OCI-LY1 (cell line): ENCODE results near the gene CXXC4.

ENCODE experiments used
- H2AFZ ChIP-seq: fragments of 200-600 bp; sonication (generic), shearing (Covaris generic); 2 replicates; pipeline ENCODE4 v1.6.0; 2014; ENCODE audit warnings: antibody characterized with exemption, mild to moderate bottlenecking, low read length
- H3F3A ChIP-seq: fragments of 200-600 bp; sonication (generic), shearing (Covaris generic); 2 replicates; pipeline ENCODE4 v1.6.0; 2014; ENCODE audit warnings: mild to moderate bottlenecking, antibody characterized with exemption, low read length, moderate library complexity; ENCODE audit not compliant: insufficient read depth
- H3K27ac ChIP-seq: fragments of 200-600 bp; sonication (generic); 2 replicates; pipeline ENCODE4 v1.5.1; 2014; ENCODE audit warnings: low read length, mixed run types, mild to moderate bottlenecking, low read depth; ENCODE audit not compliant: poor library complexity, severe bottlenecking
- H3K27me3 ChIP-seq: fragments of 200-600 bp; sonication (generic); 2 replicates; pipeline ENCODE4 v1.6.0; 2014; ENCODE audit warnings: antibody characterized with exemption, mild to moderate bottlenecking, low read length, moderate library complexity; ENCODE audit not compliant: insufficient read depth
- H3K36me3 ChIP-seq: fragments of 200-600 bp; sonication (generic); 2 replicates; pipeline ENCODE4 v1.6.1; 2014; ENCODE audit warnings: mild to moderate bottlenecking, antibody characterized with exemption, low read length, moderate library complexity, mixed read lengths; ENCODE audit not compliant: insufficient read depth
- H3K4me1 ChIP-seq: fragments of 200-600 bp; sonication (generic); 2 replicates; pipeline ENCODE4 v1.5.1; 2014; ENCODE audit warnings: mild to moderate bottlenecking, low read length, moderate library complexity; ENCODE audit not compliant: insufficient read depth, severe bottlenecking
- H3K4me2 ChIP-seq: fragments of 200-600 bp; sonication (generic), shearing (Covaris generic); 2 replicates; pipeline ENCODE4 v1.6.1; 2014; ENCODE audit warnings: low read length
- H3K4me3 ChIP-seq: fragments of 200-600 bp; sonication (generic); 2 replicates; pipeline ENCODE4 v1.5.1; 2014; ENCODE audit warnings: low read length, low read depth, mild to moderate bottlenecking, mixed read lengths; ENCODE audit not compliant: poor library complexity, severe bottlenecking
- H3K79me2 ChIP-seq: fragments of 200-600 bp; shearing (Covaris generic); 2 replicates; pipeline ENCODE4 v1.6.1; 2016; ENCODE audit warnings: mixed run types, low read length, mixed read lengths; ENCODE audit not compliant: insufficient read depth
- H3K9ac ChIP-seq: fragments of 200-600 bp; sonication (generic), shearing (Covaris generic); 2 replicates; pipeline ENCODE4 v1.6.1; 2014; ENCODE audit warnings: mild to moderate bottlenecking, low read length, mixed read lengths
- H3K9me2 ChIP-seq: fragments of 200-600 bp; sonication (generic), shearing (Covaris generic); 2 replicates; pipeline ENCODE4 v1.6.1; 2014; ENCODE audit warnings: low read depth, mild to moderate bottlenecking, low read length, mixed read lengths
- H3K9me3 ChIP-seq: fragments of 200-600 bp; shearing (Covaris generic); 2 replicates; pipeline ENCODE4 v1.6.1; 2014; ENCODE audit warnings: low read length, mixed read lengths
- H4K20me1 ChIP-seq: fragments of 200-600 bp; sonication (generic), shearing (Covaris generic); 2 replicates; pipeline ENCODE4 v1.6.0; 2016; ENCODE audit warnings: mild to moderate bottlenecking, low read length; ENCODE audit not compliant: insufficient read depth
- EZH2 ChIP-seq: fragments of 200-600 bp; sonication (generic), shearing (Covaris generic); IDR thresholded peaks from 2 replicates; pipeline ENCODE4 v1.8.0; 2017; ENCODE audit warnings: borderline replicate concordance, mixed run types, mild to moderate bottlenecking, antibody characterized with exemption, low read length, moderate library complexity, mixed read lengths
- TF ChIP-seq, protein P1 (sequence below): fragments of 200-600 bp; sonication (generic), shearing (Covaris generic); IDR thresholded peaks from 2 replicates; pipeline ENCODE4 v1.5.1; 2017; ENCODE audit warnings: mild to moderate bottlenecking, antibody characterized with exemption, low read length, moderate library complexity, mixed read lengths

The CXXC4 gene

DNA sequence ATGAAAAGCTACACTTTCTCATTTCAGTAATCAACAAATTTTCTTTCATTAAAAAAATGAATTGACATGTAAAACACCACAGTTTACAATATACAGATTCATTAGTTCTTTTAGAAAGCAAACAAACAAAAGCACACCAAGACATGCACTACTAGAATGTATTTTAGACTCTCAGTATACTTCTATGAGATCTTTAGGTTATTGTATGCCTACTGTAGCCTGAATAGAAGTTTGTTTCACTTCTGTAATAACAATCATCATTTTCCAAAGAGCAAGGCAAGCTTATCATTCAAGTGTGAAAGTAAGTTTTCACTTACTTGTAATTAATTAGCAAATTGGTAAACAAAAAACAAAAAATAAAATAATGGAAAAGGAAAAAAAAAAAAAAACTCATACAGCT is 24.9 kb downstream of the CXXC4 start:
- Histone ChIP-seq H3K27me3 (no peaks in the 10 kb centered on the region), H3K36me3 (no peaks in the 10 kb centered on the region), H3F3A (no peaks in the 10 kb centered on the region), H4K20me1 (no peaks in the 10 kb centered on the region), H3K4me2 (no peak overlapping the region), H3K9me2 (no peaks in the 10 kb centered on the region), H3K4me3 (no peak overlapping the region), H3K9me3 (no peaks in the 10 kb centered on the region), H3K4me1 (peaks cover under 1% of the 10 kb centered on the region), H3K9ac (no peak overlapping the region), H3K27ac (no peak overlapping the region), H2AFZ (no peak overlapping the region), H3K79me2 (no peaks in the 10 kb centered on the region)
- TF ChIP-seq, protein P1, sequence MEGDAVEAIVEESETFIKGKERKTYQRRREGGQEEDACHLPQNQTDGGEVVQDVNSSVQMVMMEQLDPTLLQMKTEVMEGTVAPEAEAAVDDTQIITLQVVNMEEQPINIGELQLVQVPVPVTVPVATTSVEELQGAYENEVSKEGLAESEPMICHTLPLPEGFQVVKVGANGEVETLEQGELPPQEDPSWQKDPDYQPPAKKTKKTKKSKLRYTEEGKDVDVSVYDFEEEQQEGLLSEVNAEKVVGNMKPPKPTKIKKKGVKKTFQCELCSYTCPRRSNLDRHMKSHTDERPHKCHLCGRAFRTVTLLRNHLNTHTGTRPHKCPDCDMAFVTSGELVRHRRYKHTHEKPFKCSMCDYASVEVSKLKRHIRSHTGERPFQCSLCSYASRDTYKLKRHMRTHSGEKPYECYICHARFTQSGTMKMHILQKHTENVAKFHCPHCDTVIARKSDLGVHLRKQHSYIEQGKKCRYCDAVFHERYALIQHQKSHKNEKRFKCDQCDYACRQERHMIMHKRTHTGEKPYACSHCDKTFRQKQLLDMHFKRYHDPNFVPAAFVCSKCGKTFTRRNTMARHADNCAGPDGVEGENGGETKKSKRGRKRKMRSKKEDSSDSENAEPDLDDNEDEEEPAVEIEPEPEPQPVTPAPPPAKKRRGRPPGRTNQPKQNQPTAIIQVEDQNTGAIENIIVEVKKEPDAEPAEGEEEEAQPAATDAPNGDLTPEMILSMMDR = no peak
- TF ChIP-seq EZH2 = no peak

DNA sequence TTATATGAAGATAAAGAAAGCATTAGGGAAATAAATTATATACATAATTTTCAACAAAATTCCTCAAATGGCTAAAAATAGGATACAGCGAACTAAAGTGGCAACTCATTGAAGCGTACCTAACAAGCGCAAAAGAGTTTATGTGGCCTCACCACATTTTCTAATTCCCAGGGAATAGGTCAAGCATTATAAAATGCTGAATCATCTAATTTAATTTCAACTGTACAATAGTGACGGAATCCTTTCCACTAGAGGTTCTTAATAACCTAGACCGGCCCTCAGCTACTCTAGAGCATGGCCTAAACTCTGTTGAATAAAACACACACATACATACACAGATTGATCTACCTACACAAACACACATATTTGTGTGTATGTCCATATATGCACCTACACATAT is 29.1 kb downstream of the CXXC4 start:
- Histone ChIP-seq H2AFZ (no peak overlapping the region), H3K27ac (no peak overlapping the region), H3K9me3 (no peaks in the 10 kb centered on the region), H3K4me1 (no peaks in the 10 kb centered on the region), H3K36me3 (no peaks in the 10 kb centered on the region), H3K4me3 (no peak overlapping the region), H3K9me2 (no peaks in the 10 kb centered on the region), H3K79me2 (no peaks in the 10 kb centered on the region), H3K9ac (no peak overlapping the region), H3K4me2 (no peak overlapping the region), H3K27me3 (no peaks in the 10 kb centered on the region), H3F3A (no peaks in the 10 kb centered on the region), H4K20me1 (no peaks in the 10 kb centered on the region)
- TF ChIP-seq, protein P1 = no peak
- no peak for TF ChIP-seq EZH2

DNA sequence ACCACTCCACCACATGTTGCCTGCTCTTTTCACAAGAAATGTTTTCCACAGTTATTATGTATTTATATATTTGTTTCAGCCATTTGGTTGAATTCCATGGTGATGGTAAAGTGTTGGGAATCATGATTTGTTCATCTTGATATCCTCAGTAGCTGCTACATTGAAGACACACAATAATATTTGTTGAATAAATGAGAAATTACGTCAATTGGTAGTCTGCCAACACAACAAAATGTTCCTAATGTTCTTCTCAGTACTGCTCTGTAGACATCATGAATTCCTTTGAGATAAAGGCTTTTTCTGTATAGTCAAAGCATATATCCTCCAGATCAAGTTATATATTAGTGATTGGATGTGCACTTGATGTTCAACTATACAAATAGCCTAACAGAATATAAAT is 29.5 kb downstream of the CXXC4 start:
- no peak overlapping the region for H3K9ac ChIP-seq
- H3K4me3 ChIP-seq = no peak overlapping the region
- H3K36me3 ChIP-seq = no peaks in the 10 kb centered on the region

More for the DNA sequence above, 29.5 kb downstream of the CXXC4 start:
- no peaks in the 10 kb centered on the region for H3K4me1 ChIP-seq
- no peaks in the 10 kb centered on the region for H4K20me1 ChIP-seq
- H2AFZ ChIP-seq = no peak overlapping the region
- no peaks in the 10 kb centered on the region for H3K9me2 ChIP-seq
- no peaks in the 10 kb centered on the region for H3K27me3 ChIP-seq
- no peaks in the 10 kb centered on the region for H3F3A ChIP-seq
- H3K27ac ChIP-seq = no peak overlapping the region
- H3K4me2 ChIP-seq = no peak overlapping the region
- no peaks in the 10 kb centered on the region for H3K79me2 ChIP-seq
- no peaks in the 10 kb centered on the region for H3K9me3 ChIP-seq
- TF ChIP-seq, protein P1 = no peak
- TF ChIP-seq EZH2 = no peak
